HEK293T (cell line): ENCODE measurements around the gene NSD1.

Source experiments
- CTCF ChIA-PET: fragments of 350-600 bp; formaldehyde crosslinking; extraction: SDS; loops from one replicate; lab custom pipeline; 2021; ENCODE audit warnings: antibody characterized with exemption, inconsistent platforms; lab: Yijun Ruan, JAX
- POLR2A ChIA-PET: fragments of 350-600 bp; formaldehyde crosslinking; extraction: SDS; loops from one replicate; lab custom pipeline; 2020; ENCODE audit warnings: antibody characterized with exemption, inconsistent platforms; lab: Yijun Ruan, JAX
- DNase-seq: peaks from one replicate; pipeline ENCODE4 v3.0.0; 2012; ENCODE audit warnings: mixed read lengths; ENCODE audit errors: extremely low spot score
- ARNT ChIP-seq: fragments of 450-650 bp; IDR thresholded peaks from 2 replicates; pipeline ENCODE4 v1.6.1; 2017; ENCODE audit warnings: mild to moderate bottlenecking
- BHLHE40 ChIP-seq: fragments of 450-650 bp; IDR thresholded peaks from 2 replicates; pipeline ENCODE4 v1.6.1; 2016; ENCODE audit warnings: mild to moderate bottlenecking, moderate library complexity, borderline replicate concordance
- CTBP1 ChIP-seq: fragments of 450-650 bp; IDR thresholded peaks from 2 replicates; pipeline ENCODE4 v1.6.1; 2016; ENCODE audit warnings: borderline replicate concordance
- ELF4 ChIP-seq: fragments of 450-650 bp; IDR thresholded peaks from 2 replicates; pipeline ENCODE4 v1.6.1; 2017; ENCODE audit warnings: antibody characterized with exemption
- FOXA1 ChIP-seq: fragments of 450-650 bp; IDR thresholded peaks from 2 replicates; pipeline ENCODE4 v1.6.1; 2016; ENCODE audit warnings: mild to moderate bottlenecking
- FOXK2 ChIP-seq: fragments of 450-650 bp; IDR thresholded peaks from 2 replicates; pipeline ENCODE4 v1.6.1; 2016; ENCODE audit warnings: mild to moderate bottlenecking
- FOXM1 ChIP-seq: fragments of 450-650 bp; IDR thresholded peaks from 2 replicates; pipeline ENCODE4 v1.6.1; 2017; ENCODE audit warnings: mild to moderate bottlenecking, borderline replicate concordance
- HDGF ChIP-seq: fragments of 450-650 bp; IDR thresholded peaks from 2 replicates; pipeline ENCODE4 v1.6.1; 2017; ENCODE audit warnings: antibody characterized with exemption, borderline replicate concordance
- L3MBTL2 ChIP-seq: fragments of 450-650 bp; conservative IDR thresholded peaks from 2 replicates; pipeline ENCODE4 v1.6.1; 2016; ENCODE audit warnings: mild to moderate bottlenecking
- LEF1 ChIP-seq: fragments of 450-650 bp; IDR thresholded peaks from 2 replicates; pipeline ENCODE4 v1.6.1; 2017; ENCODE audit warnings: mild to moderate bottlenecking, borderline replicate concordance
- NFRKB ChIP-seq: fragments of 450-650 bp; IDR thresholded peaks from 2 replicates; pipeline ENCODE4 v1.6.1; 2016; ENCODE audit warnings: mild to moderate bottlenecking, moderate library complexity
- PKNOX1 ChIP-seq: fragments of 450-650 bp; IDR thresholded peaks from 2 replicates; pipeline ENCODE4 v1.6.1; 2016
- SP1 ChIP-seq: fragments of 450-650 bp; IDR thresholded peaks from 2 replicates; pipeline ENCODE4 v1.6.1; 2017
- SUZ12 ChIP-seq: fragments of 450-650 bp; IDR thresholded peaks from 2 replicates; pipeline ENCODE4 v1.6.1; 2016; ENCODE audit warnings: mild to moderate bottlenecking
- TARDBP ChIP-seq: fragments of 450-650 bp; IDR thresholded peaks from 2 replicates; pipeline ENCODE4 v1.6.1; 2016
- ZNF384 ChIP-seq: fragments of 450-650 bp; IDR thresholded peaks from 2 replicates; pipeline ENCODE4 v1.6.1; 2016

NSD1 gene

DNA sequence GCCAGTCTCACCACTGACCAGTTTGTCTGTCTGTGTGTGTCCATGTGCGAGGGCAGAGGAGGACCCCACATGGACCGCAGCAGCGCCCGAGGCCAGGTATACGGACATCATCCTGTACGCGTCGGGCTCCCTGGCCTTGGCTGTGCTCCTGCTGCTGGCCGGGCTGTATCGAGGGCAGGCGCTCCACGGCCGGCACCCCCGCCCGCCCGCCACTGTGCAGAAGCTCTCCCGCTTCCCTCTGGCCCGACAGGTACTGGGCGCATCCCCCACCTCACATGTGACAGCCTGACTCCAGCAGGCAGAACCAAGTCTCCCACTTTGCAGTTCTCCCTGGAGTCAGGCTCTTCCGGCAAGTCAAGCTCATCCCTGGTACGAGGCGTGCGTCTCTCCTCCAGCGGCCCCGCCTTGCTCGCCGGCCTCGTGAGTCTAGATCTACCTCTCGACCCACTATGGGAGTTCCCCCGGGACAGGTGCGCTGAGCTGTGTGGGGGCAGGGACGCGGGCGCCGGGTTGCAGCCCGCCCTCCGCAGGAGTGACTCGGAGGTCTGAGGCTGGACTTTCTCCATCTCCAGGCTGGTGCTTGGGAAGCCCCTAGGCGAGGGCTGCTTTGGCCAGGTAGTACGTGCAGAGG lies 40.4 kb upstream of the NSD1 start:
- ChIA-PET POLR2A (no interaction called here), CTCF (interaction anchor here (1.5 kb wide), 1 partner anchor 21 kb away, joined by 3 read pairs; no protein-coding TSS in a partner anchor)
- no peak for DNase-seq
- TF ChIP-seq SP1 (no peak), PKNOX1 (no peak), NFRKB (no peak), ARNT (no peak), FOXA1 (no peak), FOXM1 (no peak)

GRCh38 chr5:177093803-177094202 lies 39.8 kb upstream of the NSD1 start:
- DNase-seq: no peak
- TF ChIP-seq SUZ12 (no peak), LEF1 (no peak), SP1 (no peak), ELF4 (no peak), NFRKB (no peak), FOXA1 (no peak), HDGF (no peak), L3MBTL2 (no peak), TARDBP (no peak), FOXM1 (no peak), ZNF384 (no peak), CTBP1 (no peak), BHLHE40 (no peak), FOXK2 (no peak), PKNOX1 (no peak), ARNT (no peak)
- POLR2A ChIA-PET: no interaction called here
- CTCF ChIA-PET: interaction anchor here (1.5 kb wide), 1 partner anchor 22 kb away, joined by 3 read pairs; no protein-coding TSS in a partner anchor

- DNase-seq: no peak
- TF ChIP-seq L3MBTL2: no peak
- TF ChIP-seq SUZ12: no peak
- no peak for TF ChIP-seq HDGF
- no peak for TF ChIP-seq BHLHE40
- TF ChIP-seq ELF4: no peak
- TF ChIP-seq LEF1: no peak
- TF ChIP-seq ZNF384: no peak
- no peak for TF ChIP-seq CTBP1
- TF ChIP-seq SP1: no peak
- no peak for TF ChIP-seq ARNT
- TF ChIP-seq TARDBP: no peak
- ChIA-PET POLR2A (no interaction called here), CTCF (interaction anchor here (1.5 kb wide), 1 partner anchor 23 kb away, joined by 3 read pairs; no protein-coding TSS in a partner anchor)
These were observed 39.1 kb upstream of the NSD1 start for GRCh38 chr5:177094224-177095087.

DNA sequence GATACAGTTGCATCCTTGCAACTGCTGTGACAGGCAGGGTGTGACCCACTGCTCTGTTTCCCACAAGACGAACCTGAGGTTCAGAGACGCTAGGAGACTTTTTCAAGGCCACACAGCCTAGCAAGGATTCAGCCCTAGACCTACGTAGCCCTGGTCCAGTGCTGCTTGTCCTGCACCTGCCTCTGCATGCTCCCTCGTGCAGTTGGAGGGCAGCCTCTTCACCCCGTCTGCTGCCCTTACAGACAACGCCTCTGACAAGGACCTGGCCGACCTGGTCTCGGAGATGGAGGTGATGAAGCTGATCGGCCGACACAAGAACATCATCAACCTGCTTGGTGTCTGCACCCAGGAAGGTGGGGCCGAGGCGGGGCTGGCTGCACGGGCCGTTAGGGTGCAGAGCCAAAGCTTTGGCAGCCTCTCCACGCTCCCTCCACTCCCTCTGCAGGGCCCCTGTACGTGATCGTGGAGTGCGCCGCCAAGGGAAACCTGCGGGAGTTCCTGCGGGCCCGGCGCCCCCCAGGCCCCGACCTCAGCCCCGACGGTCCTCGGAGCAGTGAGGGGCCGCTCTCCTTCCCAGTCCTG lies 38.4 kb upstream of the NSD1 start:
- CTCF ChIA-PET: no interaction called here
- TF ChIP-seq L3MBTL2 (no peak), SUZ12 (no peak), FOXA1 (no peak), LEF1 (no peak), CTBP1 (no peak), NFRKB (no peak), ARNT (no peak), TARDBP (no peak), PKNOX1 (no peak), HDGF (no peak), SP1 (no peak), ZNF384 (no peak), ELF4 (no peak), FOXM1 (no peak), BHLHE40 (no peak)
- POLR2A ChIA-PET: no interaction called here
- DNase-seq: no peak

- DNase-seq: no peak
- ChIA-PET POLR2A (no interaction called here), CTCF (no interaction called here)
- TF ChIP-seq L3MBTL2: no peak
- no peak for TF ChIP-seq FOXK2
- TF ChIP-seq SUZ12: no peak
- TF ChIP-seq ARNT: no peak
- TF ChIP-seq FOXA1: no peak
- TF ChIP-seq BHLHE40: no peak
- no peak for TF ChIP-seq ELF4
- TF ChIP-seq SP1: no peak
- TF ChIP-seq HDGF: no peak
- TF ChIP-seq CTBP1: no peak
- TF ChIP-seq NFRKB: no peak
- TF ChIP-seq TARDBP: no peak
- no peak for TF ChIP-seq FOXM1
- TF ChIP-seq LEF1: no peak
- TF ChIP-seq PKNOX1: no peak
- TF ChIP-seq ZNF384: no peak
These were observed 37.2 kb upstream of the NSD1 start for GRCh38 chr5:177096162-177097015.
